ENCODE data around the gene MLLT6. TPM values are rescaled to one million over a fixed set of nuclear protein-coding genes. Genes with fewer than 3 reads are reported as not detected.
A peak's percentile ranks its signal among the peaks of the same experiment; 100 is the strongest.

Gene MLLT6
- total RNA-seq, 1 donor from 2014 or later: 20.9 TPM

GRCh38 chr17:38738686-38739085 lies 33.6 kb downstream of the MLLT6 start:
- Histone ChIP-seq H2AFZ (ENCODE audit: low read depth, low read length) (no peak overlapping the region), H3K36me3 (ENCODE audit: insufficient read depth, low read length) (peaks cover 17% of the 10 kb centered on the region), H3K27ac (ENCODE audit: low read depth, low read length) (no peak overlapping the region), H3K4me1 (ENCODE audit: insufficient read depth, low read length) (peaks cover 14% of the 10 kb centered on the region), H4K20me1 (ENCODE audit: insufficient read depth, low read length) (peaks cover 84% of the 10 kb centered on the region), H3K9me3 (ENCODE audit: insufficient read depth, low read depth, low read length) (no peaks in the 10 kb centered on the region), H3K9ac (ENCODE audit: low read length) (no peak overlapping the region), H3K4me3 (ENCODE audit: insufficient read depth, low read depth, low read length) (no peak overlapping the region), H3K79me2 (ENCODE audit: insufficient read depth, low read length) (peaks cover 49% of the 10 kb centered on the region), H3K27me3 (ENCODE audit: insufficient read depth, low read length) (no peaks in the 10 kb centered on the region), H3K4me2 (ENCODE audit: low read length) (no peak overlapping the region)
- peak overlapping the region; percentile 26 for H3K27ac Mint-ChIP-seq (ENCODE audit: unreplicated experiment)
- H3K9me3 Mint-ChIP-seq (ENCODE audit: unreplicated experiment): no peaks in the 10 kb centered on the region
- no peak for FAIRE-seq
- peaks cover 12% of the 10 kb centered on the region for H3K4me1 Mint-ChIP-seq (ENCODE audit: low read depth, unreplicated experiment)
- H3K27me3 Mint-ChIP-seq (ENCODE audit: low read depth, unreplicated experiment): no peaks in the 10 kb centered on the region
- H3K4me3 Mint-ChIP-seq (ENCODE audit: unreplicated experiment): no peak overlapping the region
- DNase-seq (ENCODE audit: low read depth): no peak
- no peak for TF ChIP-seq EZH2 (IDR thresholded peaks at IDR 0.05; ENCODE audit: insufficient read depth, low read length)
- no peak for TF ChIP-seq CTCF (IDR thresholded peaks at IDR 0.05; ENCODE audit: insufficient read depth, low read depth, low read length)
- H3K36me3 Mint-ChIP-seq (ENCODE audit: low read depth, unreplicated experiment): peaks cover 11% of the 10 kb centered on the region

- Histone ChIP-seq H3K27ac (ENCODE audit: low read depth, low read length) (no peak overlapping the region), H3K27me3 (ENCODE audit: insufficient read depth, low read length) (no peaks in the 10 kb centered on the region), H2AFZ (ENCODE audit: low read depth, low read length) (no peak overlapping the region), H3K4me2 (ENCODE audit: low read length) (no peak overlapping the region), H3K79me2 (ENCODE audit: insufficient read depth, low read length) (peaks cover 55% of the 10 kb centered on the region), H3K4me1 (ENCODE audit: insufficient read depth, low read length) (peaks cover 14% of the 10 kb centered on the region), H3K9ac (ENCODE audit: low read length) (no peak overlapping the region), H3K36me3 (ENCODE audit: insufficient read depth, low read length) (peaks cover 17% of the 10 kb centered on the region), H3K9me3 (ENCODE audit: insufficient read depth, low read depth, low read length) (no peaks in the 10 kb centered on the region), H4K20me1 (ENCODE audit: insufficient read depth, low read length) (peaks cover 84% of the 10 kb centered on the region), H3K4me3 (ENCODE audit: insufficient read depth, low read depth, low read length) (no peak overlapping the region)
- peaks cover 13% of the 10 kb centered on the region for H3K4me1 Mint-ChIP-seq (ENCODE audit: low read depth, unreplicated experiment)
- peaks cover 8% of the 10 kb centered on the region for H3K36me3 Mint-ChIP-seq (ENCODE audit: low read depth, unreplicated experiment)
- DNase-seq (ENCODE audit: low read depth) (no peak), FAIRE-seq (no peak)
- no peak for TF ChIP-seq EZH2 (IDR thresholded peaks at IDR 0.05; ENCODE audit: insufficient read depth, low read length)
- TF ChIP-seq CTCF (IDR thresholded peaks at IDR 0.05; ENCODE audit: insufficient read depth, low read depth, low read length): no peak
- H3K9me3 Mint-ChIP-seq (ENCODE audit: unreplicated experiment): no peaks in the 10 kb centered on the region
- no peak overlapping the region for H3K4me3 Mint-ChIP-seq (ENCODE audit: unreplicated experiment)
- no peaks in the 10 kb centered on the region for H3K27me3 Mint-ChIP-seq (ENCODE audit: low read depth, unreplicated experiment)
- no peak overlapping the region for H3K27ac Mint-ChIP-seq (ENCODE audit: unreplicated experiment)
These were observed 34.2 kb downstream of the MLLT6 start for GRCh38 chr17:38739305-38739704.

- FAIRE-seq (no peak), DNase-seq (ENCODE audit: low read depth) (no peak)
- Mint-ChIP-seq H3K36me3 (ENCODE audit: low read depth, unreplicated experiment) (peaks cover 9% of the 10 kb centered on the region), H3K4me3 (ENCODE audit: unreplicated experiment) (no peak overlapping the region), H3K4me1 (ENCODE audit: low read depth, unreplicated experiment) (peaks cover 19% of the 10 kb centered on the region), H3K9me3 (ENCODE audit: unreplicated experiment) (no peaks in the 10 kb centered on the region), H3K27ac (ENCODE audit: unreplicated experiment) (no peak overlapping the region), H3K27me3 (ENCODE audit: low read depth, unreplicated experiment) (no peaks in the 10 kb centered on the region)
- Histone ChIP-seq H3K27ac (ENCODE audit: low read depth, low read length) (no peak overlapping the region), H3K4me2 (ENCODE audit: low read length) (no peak overlapping the region), H3K4me3 (ENCODE audit: insufficient read depth, low read depth, low read length) (no peak overlapping the region), H2AFZ (ENCODE audit: low read depth, low read length) (no peak overlapping the region), H3K36me3 (ENCODE audit: insufficient read depth, low read length) (peaks cover 11% of the 10 kb centered on the region), H3K79me2 (ENCODE audit: insufficient read depth, low read length) (peaks cover 63% of the 10 kb centered on the region), H3K9ac (ENCODE audit: low read length) (no peak overlapping the region), H3K4me1 (ENCODE audit: insufficient read depth, low read length) (peaks cover 14% of the 10 kb centered on the region), H3K27me3 (ENCODE audit: insufficient read depth, low read length) (no peaks in the 10 kb centered on the region), H3K9me3 (ENCODE audit: insufficient read depth, low read depth, low read length) (no peaks in the 10 kb centered on the region), H4K20me1 (ENCODE audit: insufficient read depth, low read length) (peaks cover 84% of the 10 kb centered on the region)
- TF ChIP-seq EZH2 (IDR thresholded peaks at IDR 0.05; ENCODE audit: insufficient read depth, low read length): no peak
- TF ChIP-seq CTCF (IDR thresholded peaks at IDR 0.05; ENCODE audit: insufficient read depth, low read depth, low read length): no peak
These were observed 35.0 kb downstream of the MLLT6 start for GRCh38 chr17:38740044-38740443.

Data from astrocyte (in vitro differentiated cells and primary cell).